Ramos (cell line): ENCODE measurements around the gene FGF12.
"Not testable (repeated sequence)": the region's sequence is repeated elsewhere in the genome, so short reads cannot be mapped to it uniquely, and the experiment has no call there.

Experiments used
- in situ Hi-C: fragments of 300-500 bp; cut with MboI; formaldehyde crosslinking; loops from one replicate; pipeline ENCODE4 v1.14.3; 2022; ENCODE audit warnings: low sequenced_read_pairs; ENCODE audit not compliant: unreplicated experiment

The FGF12 gene

DNA sequence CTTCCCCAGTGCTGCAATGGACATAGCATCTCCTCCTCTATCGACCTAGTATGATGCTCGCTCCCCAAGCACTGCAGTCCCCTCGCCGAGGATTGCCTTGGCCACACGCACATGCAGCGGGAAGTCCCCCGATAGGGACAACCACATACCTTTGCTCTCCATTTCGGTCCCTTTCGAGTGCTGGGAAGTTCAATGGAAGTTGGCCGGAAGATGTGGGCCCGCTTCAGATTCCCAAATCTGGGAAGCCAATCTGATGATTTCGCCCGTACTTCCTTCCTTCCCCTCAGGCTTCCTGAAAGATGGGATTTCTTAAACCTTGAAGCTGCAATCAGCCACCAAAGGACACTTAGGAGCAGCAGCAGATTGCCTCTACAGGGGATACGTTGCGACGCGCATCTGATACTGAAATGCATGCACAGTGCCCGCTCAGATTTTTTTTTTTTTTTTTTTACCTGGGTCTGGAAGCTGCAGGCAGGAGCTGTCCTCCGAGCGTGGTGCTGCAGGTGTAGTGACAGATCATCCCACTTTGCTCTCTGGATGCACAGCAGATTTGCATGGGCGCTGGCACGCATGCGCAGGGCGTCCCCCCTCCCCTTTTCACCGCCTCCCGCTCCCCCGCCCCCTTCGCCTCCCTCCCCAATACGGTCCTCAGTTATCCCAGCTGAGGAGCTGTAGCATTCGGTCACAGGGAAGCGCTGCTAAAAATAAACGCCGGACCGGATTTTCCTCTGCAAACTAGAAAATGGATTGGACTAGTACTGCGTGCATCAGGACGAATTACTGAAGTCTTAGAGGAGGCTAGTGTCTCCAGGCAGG is at the start of gene FGF12:
TSS of gene FGF12 (minus strand) at position 510 of the 816 bp plus-strand sequence.
- in situ Hi-C loops, result no loop called here

GRCh38 chr3:192774341-192774740 is 47.0 kb upstream of the FGF12 start:
- in situ Hi-C loops, result not testable (repeated sequence)

GRCh38 chr3:192772240-192772894 is 45.0 kb upstream of the FGF12 start:
- in situ Hi-C loops, result no loop called here

DNA sequence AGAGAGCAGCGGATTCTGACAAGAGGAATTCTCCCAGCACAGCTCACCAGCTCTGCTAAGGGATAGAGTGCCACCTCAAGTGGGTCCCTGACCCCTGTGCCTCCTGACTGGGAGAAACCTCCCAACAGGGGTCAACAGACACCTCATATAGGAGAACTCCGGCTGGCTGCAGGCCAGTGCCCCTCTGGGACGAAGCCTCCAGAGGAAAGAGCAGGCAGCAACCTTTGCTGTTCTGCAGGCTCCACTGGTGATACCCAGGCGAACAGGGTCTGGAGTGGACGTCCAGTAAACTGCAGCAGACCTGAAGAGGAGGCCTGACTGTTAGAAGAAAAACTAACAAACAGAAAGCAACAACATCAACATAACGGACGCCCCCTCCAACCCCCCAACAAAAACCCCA is 31.3 kb upstream of the FGF12 start:
- in situ Hi-C loops, result no loop called here

DNA sequence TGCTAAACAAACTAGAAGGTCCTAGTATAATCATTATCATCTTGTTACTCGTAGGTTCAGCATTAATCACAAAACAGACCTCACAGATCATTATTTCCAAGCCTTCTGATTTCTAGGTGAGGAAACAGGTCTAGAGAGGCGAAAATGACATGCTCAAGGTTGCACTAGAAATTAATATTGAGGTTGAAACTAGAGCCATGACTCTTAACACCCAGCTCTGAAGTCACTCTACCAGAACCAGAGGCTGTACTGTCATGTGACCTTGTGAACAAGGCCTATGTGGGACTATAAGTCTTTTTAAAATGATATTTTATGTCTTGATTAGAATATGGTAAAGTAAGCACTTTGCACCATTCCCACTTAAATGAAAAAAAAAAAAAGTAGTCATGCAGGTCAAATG is 23.8 kb upstream of the FGF12 start:
- in situ Hi-C loops, result no loop called here

GRCh38 chr3:192750201-192750600 is 22.9 kb upstream of the FGF12 start:
- in situ Hi-C loops, result no loop called here

GRCh38 chr3:192747746-192748145 is 20.4 kb upstream of the FGF12 start:
- in situ Hi-C loops, result no loop called here

DNA sequence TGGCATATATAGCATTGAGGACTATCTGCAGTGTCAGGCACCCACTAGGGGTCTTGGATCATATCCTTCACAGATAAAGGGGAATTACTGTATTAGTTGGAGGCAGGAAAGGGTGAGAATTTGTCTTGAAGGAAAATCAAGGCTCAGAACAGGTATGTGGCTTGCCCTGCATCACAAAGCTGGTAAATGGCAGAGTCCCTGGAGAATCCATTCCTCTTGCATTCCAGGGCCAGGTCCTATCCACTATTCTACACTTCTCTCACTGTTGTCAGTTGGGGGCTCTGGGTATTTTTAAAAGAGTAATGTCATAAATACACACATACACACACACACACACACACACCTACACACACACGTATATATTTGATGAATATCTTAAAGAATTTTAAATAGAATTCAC is 19.8 kb upstream of the FGF12 start:
- in situ Hi-C loops, result no loop called here

DNA sequence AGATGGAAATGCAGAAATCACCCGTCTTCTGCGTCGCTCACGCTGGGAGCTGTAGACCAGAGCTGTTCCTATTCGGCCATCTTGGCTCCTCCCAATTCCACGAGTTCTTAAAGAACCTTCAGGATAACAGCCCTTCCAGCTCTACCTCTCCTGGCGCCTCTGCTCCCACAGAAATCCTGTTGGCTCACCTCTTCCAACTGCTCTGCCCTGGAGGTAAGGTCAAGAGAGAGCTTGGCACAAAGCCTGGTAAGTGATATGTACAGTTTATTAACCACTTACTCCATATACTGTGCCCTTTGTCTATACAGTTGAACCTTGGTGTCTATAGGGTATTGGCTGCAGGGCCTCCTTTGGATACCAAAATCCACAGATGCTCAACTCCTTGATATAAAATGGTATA is 17.8 kb upstream of the FGF12 start:
- in situ Hi-C loops, result no loop called here

DNA sequence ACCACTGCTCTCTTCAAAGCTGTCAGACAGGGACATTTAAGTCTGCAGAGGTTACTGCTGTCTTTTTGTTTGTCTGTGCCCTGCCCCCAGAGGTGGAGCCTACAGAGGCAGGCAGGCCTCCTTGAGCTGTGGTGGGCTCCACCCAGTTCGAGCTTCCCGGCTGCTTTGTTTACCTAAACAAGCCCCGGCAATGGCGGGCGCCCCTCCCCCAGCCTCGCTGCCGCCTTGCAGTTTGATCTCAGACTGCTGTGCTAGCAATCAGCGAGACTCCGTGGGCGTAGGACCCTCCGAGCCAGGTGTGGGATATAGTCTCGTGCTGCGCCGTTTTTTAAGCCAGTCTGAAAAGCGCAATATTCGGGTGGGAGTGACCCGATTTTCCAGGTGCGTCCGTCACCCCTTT is 17.3 kb upstream of the FGF12 start:
- in situ Hi-C loops, result not testable (repeated sequence)

GRCh38 chr3:192737506-192737905 is 10.2 kb upstream of the FGF12 start:
- in situ Hi-C loops, result no loop called here

- in situ Hi-C loops, result no loop called here
These were observed 3.9 kb upstream of the FGF12 start for GRCh38 chr3:192731233-192731632.

GRCh38 chr3:192726385-192726784 is 956 bp downstream of the FGF12 start:
- in situ Hi-C loops, result no loop called here

DNA sequence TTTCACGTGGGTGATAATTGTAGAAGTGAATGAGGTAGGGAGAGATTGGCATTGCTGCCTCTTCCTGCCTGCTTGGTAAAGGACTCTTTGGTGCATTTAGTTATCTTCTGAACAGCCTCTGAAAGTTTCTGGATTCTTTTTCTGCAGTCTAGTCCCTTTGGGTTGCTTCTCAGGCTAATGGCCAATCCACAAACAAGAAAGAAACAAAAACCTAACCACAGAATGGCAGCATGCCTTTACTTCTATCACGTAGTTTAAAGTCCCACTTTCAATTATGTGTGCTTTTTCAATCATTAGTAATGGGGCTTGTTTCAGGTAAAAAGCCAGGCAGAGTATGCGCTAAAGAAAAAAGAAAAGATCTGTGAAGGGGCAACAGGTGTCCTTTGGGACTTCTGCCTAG is 7.4 kb downstream of the FGF12 start:
- in situ Hi-C loops, result no loop called here

- in situ Hi-C loops, result no loop called here
These were observed 9.2 kb downstream of the FGF12 start for GRCh38 chr3:192718156-192718555.

GRCh38 chr3:192715126-192715525 is 12.2 kb downstream of the FGF12 start:
- in situ Hi-C loops, result no loop called here

GRCh38 chr3:192711126-192711525 is 16.2 kb downstream of the FGF12 start:
- in situ Hi-C loops, result not testable (repeated sequence)

GRCh38 chr3:192710366-192710765 is 17.0 kb downstream of the FGF12 start:
- in situ Hi-C loops, result no loop called here

DNA sequence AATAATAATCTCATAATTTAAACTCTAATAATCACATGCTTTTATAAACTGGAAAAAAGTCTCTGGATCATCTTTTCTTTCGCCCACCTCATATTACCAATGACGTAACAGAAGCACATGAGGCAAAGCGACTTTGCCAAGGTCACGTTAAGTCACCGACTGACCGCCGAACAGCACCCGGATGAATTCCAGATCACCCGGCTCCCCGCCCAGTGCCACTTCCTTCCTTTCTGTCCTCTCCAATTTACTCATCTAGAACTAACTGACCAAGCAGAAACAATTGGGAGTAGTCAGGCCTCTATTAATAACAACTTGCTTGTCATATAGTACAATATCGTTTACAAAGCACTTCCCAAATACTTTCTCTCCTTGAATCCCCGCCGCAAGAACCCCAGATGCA is 21.1 kb downstream of the FGF12 start:
- in situ Hi-C loops, result no loop called here

DNA sequence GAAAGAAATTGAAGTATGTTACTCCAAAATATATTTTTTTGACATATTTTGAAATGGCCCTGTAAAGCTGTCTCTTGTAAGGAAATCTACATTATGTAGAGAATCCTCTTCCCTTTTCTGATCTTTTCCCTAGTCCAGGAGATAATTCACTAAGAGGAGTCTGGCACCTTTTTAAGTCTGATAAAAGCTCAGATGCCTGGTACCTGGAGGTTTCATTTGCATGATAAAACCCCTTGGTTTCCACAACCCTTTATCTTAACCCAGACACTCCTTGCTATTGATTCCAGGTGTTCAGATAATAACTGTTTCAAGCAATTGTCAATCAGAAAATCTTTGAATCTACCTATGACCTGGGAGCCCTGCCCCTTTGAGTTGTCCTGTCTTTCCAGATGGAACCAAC is 26.5 kb downstream of the FGF12 start:
- in situ Hi-C loops, result no loop called here

GRCh38 chr3:192696943-192697587 is 30.3 kb downstream of the FGF12 start:
- in situ Hi-C loops, result no loop called here
